ENCODE measurements around the gene C5orf63. TPM values are rescaled to one million over a fixed set of nuclear protein-coding genes. Genes with fewer than 3 reads are reported as not detected.
A peak's percentile ranks its signal among the peaks of the same experiment; 100 is the strongest.

The C5orf63 gene
- total and polyA plus RNA-seq, 9 of the 15 experiments (the other 6 are each of a cell fraction or from before 2014, with no cell fraction given): 1.8 to 24.6 (median 6.2) TPM

DNA sequence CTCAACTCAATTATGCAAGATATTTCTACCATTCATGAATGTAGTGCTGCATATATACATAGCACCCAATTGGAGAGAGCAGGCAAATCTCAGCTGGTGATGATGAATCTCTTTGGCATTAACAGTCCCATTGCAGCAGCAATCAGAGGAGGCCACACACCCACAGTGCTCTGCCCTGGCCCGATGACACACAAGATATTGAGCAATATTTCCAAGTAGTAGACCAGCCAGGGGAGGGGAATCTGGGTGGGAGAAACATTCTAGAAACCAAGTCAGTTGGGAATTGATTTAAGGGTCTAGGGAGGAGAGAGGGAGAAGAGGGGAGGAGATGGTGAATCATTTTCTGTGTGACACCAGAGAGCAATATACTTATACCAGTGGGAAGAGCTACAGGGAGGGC, 14.9 kb upstream of the C5orf63 start (continued):
- TF ChIP-seq, protein P1, sequence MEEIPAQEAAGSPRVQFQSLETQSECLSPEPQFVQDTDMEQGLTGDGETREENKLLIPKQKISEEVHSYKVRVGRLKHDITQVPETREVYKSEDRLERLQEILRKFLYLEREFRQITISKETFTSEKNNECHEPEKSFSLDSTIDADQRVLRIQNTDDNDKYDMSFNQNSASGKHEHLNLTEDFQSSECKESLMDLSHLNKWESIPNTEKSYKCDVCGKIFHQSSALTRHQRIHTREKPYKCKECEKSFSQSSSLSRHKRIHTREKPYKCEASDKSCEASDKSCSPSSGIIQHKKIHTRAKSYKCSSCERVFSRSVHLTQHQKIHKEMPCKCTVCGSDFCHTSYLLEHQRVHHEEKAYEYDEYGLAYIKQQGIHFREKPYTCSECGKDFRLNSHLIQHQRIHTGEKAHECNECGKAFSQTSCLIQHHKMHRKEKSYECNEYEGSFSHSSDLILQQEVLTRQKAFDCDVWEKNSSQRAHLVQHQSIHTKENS (CRISPR knock-in tag; IDR thresholded peaks at IDR 0.05): no peak
- TF ChIP-seq DMBX1 (CRISPR knock-in tag; IDR thresholded peaks at IDR 0.05; ENCODE audit: borderline replicate concordance): no peak
- 0 out of 2 replicates have a peak, but pooled peaks have one; percentile 20 for TF ChIP-seq JUN (IDR thresholded peaks at IDR 0.05; ENCODE audit: borderline replicate concordance, low read depth, low read length)
- TF ChIP-seq JUN (CRISPR knock-in tag; IDR thresholded peaks at IDR 0.05; ENCODE audit: borderline replicate concordance): no peak

- H3K9ac ChIP-seq (ENCODE audit: insufficient read depth in 1 of 2, low read depth in 2 of 2, low read length in 2 of 2): no peak overlapping the region
- intact Hi-C loops (cut with micrococcal nuclease): loop anchor here (10.0 kb wide), 1 partner anchor 412 kb away; no protein-coding TSS in a partner anchor
- H3K4me3 ChIP-seq: no peak overlapping the region
- no peaks in the 10 kb centered on the region for H3K9me3 ChIP-seq (replicated peaks; ENCODE audit: control insufficient read depth, insufficient read depth, low read depth, low read length)
- no TSS peak for BruUV-seq (replicated peaks)
- H3K4me1 ChIP-seq (replicated peaks in 1 of 2; ENCODE audit: control insufficient read depth in 2 of 2, insufficient read depth in 2 of 2, low read length in 2 of 2): peaks cover 0 to 5% of the 10 kb centered on the region in 2 experiments; a peak in 1 of 5 replicates
- no peaks in the 10 kb centered on the region for H3K36me3 ChIP-seq (ENCODE audit: control insufficient read depth, insufficient read depth, low read length)
- no peak overlapping the region for H3K27ac ChIP-seq (ENCODE audit: extremely low read depth, low read depth, low read length)
- H3K79me2 ChIP-seq (ENCODE audit: control insufficient read depth, insufficient read depth, low read length): no peaks in the 10 kb centered on the region
- DNase-seq (ENCODE audit: extremely low read depth in 1 of 4, low spot score in 3 of 4) (no peak), FAIRE-seq (no peak), ATAC-seq (no peak)
- H3K9me1 ChIP-seq (ENCODE audit: control insufficient read depth, insufficient read depth, low read length): no peaks in the 10 kb centered on the region
- in situ Hi-C loops (cut with MboI): no loop called here
- H2AFZ ChIP-seq (ENCODE audit: low read depth, low read length): no peak overlapping the region
- H3K4me2 ChIP-seq (ENCODE audit: insufficient read depth, low read length): no peak overlapping the region
- ChIA-PET POLR2A (interaction anchor here (0.6 to 1.3 kb wide), 3 partner anchors 14 to 173 kb away, joined by 3 to 5 read pairs (median 4); no protein-coding TSS in a partner anchor), CTCF (ENCODE audit: low intra/inter-chr PET ratio) (no interaction called here)
- H3K27me3 ChIP-seq (ENCODE audit: control insufficient read depth in 2 of 2, insufficient read depth in 2 of 2, low read length in 2 of 2): peaks cover 0 to 2% of the 10 kb centered on the region in 2 experiments; a peak in 2 of 5 replicates
- H4K20me1 ChIP-seq (replicated peaks; ENCODE audit: control insufficient read depth, insufficient read depth, low read length): no peaks in the 10 kb centered on the region
- 16% methylated on average over 2 of the region's 2 CpGs for WGBS (ENCODE audit: insufficient coverage, low coverage, missing lambda C conversion rate)
- no peak for TF ChIP-seq NFE2 (IDR thresholded peaks at IDR 0.05; ENCODE audit: low read depth)
- no peak for TF ChIP-seq ARID3B (CRISPR knock-in tag; IDR thresholded peaks at IDR 0.05; ENCODE audit: borderline replicate concordance)
- no peak for TF ChIP-seq CCAR2 (IDR thresholded peaks at IDR 0.05; ENCODE audit: low read depth, low read length)
- TF ChIP-seq HNRNPLL (IDR thresholded peaks at IDR 0.05; ENCODE audit: low read depth, low read length, poor library complexity, severe bottlenecking): no peak
- no peak for TF ChIP-seq GATAD2B (IDR thresholded peaks at IDR 0.05; ENCODE audit: borderline replicate concordance)
Measured at GRCh38 chr5:127086589-127086988, 13.3 kb upstream of the C5orf63 start.
